Stimulated activated CD8-positive, alpha-beta memory T cell treated with anti-CD3 and anti-CD28 coated beads, Interleukin-7, amount 100 ng/mL, for 4 hours (primary cell): ENCODE measurements around the gene PPP1R36.
"Not testable (repeated sequence)": the region's sequence is repeated elsewhere in the genome, so short reads cannot be mapped to it uniquely, and the experiment has no call there.

ENCODE experiments used
- DNase-seq, 2 donors: peaks; one replicate each; pipeline ENCODE4 v3.0.0-alpha.2; 2020; ENCODE audit warnings: low read depth in 2 of 2

PPP1R36 gene

DNA sequence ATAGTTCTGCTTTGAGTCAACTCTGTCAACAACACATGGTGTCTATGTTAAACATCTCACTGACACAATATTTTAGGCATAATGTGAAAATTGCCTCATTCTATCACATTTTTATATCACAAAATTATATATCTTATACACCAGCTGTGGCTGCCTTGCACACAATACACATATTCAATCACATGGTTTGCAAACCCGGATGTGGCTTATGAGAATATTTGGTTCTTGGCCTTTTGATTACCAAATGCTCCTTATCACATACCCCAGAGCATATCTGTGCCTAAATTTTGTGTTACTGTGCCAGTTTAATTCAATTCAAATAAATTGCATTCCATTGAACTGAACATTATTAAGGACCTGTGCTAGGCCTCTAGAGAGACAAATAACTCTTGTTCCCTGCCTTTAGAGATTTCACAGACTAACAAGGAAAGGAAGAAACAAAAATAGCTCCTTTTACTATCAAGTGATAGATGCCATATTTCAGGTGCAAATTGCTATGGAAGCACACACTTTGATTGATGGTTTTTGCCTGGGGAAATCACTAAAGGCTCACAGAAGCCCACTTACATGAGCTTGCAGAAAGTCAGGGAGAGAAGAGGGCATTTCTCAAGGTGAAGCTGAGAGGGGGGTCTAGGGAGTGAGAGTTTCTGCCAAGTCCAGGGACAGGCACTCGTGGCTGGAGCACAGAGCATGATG is 63.4 kb downstream of the PPP1R36 start:
- DNase-seq, result no peak

DNA sequence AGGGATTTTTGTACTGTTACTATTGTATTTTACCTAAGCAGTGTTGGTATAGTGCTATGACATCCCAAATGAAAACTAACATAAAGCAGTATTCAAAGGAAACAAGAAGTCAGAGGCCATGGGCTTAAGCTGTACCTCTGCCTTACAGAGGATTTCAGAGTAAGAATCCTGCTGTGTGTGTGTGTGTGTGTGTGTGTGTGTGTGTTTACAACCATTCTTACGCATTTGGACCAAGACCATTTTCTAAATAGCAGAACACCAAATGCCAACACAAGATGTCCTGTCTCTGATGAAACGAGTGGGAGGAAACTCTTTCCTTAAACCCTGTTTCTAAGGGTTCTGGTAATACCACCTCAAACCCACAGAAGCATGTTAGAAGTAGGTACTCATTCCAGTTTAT is 64.4 kb downstream of the PPP1R36 start:
- no peak for DNase-seq

DNA sequence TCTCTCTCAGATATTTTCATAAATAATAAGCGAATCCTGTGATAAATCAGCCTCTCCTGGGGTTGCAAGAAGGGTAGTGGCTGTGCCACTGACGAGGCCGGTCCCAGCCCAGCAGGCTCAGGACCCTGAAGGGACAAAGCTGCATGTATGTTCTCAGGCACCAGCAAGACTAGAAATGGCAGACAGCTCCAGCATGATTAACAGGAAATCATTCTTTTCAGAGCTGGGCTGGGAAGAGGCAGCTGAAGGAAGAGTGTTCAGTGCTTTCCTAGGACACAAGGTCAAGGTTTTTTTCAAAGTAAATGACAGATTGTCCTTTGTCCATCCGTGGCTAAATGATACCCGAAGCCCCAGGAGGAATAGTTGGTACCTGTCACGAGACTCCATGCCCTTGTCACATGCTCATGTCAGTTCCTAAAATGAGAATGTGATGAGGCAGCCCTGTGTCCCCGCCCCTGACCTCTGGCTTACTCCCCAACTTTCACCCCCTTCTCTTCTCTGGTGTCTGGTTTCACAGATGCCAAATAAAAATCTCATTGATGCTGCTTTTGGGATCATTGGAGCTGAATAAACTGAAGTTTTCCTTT is 65.1 kb downstream of the PPP1R36 start:
- DNase-seq, result no peak

DNA sequence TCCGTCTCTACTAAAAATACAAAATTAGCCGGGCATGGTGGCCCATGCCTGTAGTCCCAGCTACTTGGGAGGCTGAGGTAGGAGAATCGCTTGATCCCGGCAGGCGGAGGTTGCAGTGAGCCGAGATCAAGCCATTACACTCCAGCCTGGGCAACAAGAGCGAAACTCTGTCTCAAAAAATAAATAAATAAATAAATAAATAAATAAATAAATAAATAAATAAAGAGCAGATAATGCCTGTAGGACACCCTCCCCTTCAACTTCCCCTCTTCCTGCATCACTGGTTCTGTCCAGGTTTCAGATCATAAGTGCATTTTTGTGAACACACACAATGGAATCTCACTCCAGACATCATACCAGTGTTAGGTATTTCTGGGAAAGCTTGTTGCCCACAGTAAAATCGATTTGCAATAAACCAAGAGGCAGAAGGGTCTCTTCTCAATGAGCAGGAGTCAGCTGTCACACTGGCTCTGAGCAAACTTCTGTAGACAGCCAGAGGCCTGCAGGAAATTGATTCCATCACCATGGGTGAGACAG is 68.2 kb downstream of the PPP1R36 start:
- not testable (repeated sequence) for DNase-seq

DNA sequence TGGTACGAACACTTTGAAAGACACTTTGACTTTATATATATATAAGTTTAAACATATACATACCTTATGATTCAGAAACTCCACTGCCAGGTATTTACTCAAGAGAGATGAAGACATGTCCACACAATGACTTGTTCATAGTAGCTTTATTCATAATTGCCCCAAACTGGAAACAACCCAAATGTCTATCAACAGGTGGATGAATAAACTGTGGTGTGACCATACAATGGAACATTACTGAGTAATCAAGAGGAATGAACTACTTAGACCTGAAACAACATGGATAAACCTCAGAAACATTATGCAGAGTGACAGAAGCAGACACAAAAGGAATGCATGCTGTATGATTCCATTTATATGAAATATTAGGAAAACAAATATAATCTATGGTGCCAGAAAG is 71.1 kb downstream of the PPP1R36 start:
- no peak for DNase-seq

DNA sequence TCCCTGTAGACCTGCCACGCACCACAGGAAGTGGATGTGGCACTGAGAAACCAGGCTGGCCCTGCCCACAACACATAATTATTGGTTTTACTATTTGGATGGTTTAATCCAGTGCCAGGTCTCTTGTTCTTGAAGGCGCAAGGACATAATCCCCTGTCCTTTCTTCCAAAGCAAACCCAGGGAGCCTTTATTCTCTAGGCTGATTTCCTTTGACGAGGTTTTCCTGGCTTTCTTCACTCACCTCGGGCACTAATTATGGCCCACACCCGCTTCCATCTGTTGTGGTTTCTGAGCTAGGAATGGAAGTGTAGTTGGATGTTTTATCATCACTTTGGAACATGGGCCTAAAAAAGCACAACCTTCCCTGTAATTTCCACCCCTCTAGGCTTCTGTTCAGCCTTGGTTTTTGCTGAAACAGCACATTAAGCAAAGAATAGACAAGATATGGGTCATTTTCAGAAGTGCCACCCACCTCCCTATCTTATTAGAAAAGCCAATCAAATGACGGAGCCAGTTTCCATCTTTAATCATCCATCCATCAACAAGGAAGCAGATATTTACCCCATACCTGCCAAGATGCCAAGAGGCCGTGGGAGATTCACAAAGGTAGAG is 73.9 kb downstream of the PPP1R36 start:
- DNase-seq, result no peak

DNA sequence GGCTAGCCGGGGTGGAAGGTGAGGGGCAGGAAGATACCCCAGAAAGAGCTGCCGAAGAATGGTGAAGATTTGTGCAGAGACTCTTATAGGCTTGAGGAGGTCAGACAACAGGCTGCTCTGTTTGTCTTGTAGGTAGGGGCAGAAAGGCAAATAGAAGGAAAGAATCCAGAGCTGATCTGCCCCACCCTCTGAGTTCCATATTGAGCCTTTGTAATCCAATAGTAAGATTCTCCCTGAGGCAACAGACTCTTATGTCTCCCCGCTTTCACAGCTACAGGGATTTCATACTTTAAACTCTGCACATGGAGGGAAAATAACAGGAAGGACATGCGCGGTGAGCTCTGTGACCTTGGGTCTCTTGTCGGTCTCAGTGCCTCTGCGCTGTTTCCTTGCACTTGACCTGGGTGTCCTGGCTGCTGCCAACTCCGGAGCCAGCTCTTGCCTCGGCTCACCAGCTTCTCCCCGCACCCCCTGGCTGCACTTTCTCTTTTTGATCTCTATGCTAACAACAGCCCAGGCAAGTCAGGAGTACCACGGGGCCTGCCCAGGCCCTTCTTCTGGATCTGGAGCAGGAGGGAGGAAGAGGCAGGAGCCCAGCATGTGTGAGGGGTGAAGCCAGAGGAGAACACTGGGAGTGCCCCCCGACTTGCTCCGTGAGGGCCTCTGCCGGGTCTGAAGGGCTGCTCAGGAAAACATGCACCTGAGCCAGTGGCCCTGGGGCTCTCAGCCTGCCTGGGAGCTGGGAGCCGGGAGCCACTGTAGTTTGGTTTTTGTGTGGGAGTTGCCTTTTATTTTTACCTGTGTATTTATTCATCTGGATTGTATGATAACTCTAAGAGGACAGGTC is 75.8 kb downstream of the PPP1R36 start:
- DNase-seq, result no peak

DNA sequence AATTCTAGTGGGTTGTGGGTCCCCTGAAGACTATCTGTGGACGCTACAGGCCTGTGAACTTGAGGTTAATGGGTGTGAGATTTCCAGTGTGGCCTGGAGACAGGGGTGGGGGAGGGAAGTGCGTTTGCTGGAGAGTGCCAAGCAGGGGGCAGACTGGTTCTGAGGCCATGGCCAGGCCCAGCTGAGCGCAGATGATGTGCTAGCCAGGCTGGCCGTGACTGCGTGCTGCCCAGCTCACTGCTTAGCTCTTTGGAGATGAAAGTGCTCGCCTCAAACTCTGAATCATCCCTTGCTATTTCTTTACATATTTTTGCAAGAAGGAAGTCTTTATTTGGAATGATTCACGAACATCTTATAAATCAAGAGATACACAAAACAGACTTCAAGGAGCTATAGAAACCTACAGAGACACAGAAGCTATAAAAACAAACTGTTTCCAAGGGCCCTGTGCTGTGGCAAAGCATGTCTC is 79.2 kb downstream of the PPP1R36 start:
- no peak for DNase-seq

DNA sequence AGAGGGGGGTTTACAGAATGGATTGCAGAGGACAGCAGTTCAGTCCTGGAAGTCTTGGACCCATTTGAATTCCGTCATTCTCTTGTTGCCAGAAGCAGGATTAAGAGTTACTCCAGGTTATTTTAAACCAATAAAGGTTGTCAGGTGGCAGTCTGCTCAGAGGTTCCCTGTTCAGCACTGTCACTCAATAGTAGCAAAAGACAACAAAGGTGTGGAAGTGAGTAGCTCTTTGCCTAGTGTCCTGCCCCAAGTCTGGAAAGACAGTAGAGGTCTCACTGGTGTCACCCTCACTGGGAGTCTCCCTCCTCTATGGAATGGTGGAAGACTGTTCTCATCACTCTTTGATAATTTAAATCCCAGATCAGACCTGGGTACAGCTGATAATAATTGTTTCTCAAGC is 81.0 kb downstream of the PPP1R36 start:
- no peak for DNase-seq

DNA sequence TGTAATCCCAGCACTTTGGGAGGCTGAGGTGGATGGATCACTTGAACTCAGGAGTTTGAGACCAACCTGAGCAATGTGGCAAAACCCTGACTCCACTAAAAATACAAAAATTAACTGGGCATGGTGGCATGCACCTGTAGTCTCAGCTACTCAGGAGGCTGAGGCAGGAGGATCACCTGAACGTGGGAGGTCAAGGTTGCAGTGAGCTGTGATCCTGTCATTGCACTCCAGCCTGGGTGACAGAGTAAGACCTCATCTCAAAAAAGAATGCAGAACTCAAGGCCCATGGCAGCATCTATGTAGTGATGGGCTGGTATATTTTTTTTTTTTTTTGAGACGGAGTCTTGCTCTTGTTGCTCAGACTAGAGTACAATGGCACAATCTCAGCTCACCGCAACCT is 81.5 kb downstream of the PPP1R36 start:
- DNase-seq, result not testable (repeated sequence)

DNA sequence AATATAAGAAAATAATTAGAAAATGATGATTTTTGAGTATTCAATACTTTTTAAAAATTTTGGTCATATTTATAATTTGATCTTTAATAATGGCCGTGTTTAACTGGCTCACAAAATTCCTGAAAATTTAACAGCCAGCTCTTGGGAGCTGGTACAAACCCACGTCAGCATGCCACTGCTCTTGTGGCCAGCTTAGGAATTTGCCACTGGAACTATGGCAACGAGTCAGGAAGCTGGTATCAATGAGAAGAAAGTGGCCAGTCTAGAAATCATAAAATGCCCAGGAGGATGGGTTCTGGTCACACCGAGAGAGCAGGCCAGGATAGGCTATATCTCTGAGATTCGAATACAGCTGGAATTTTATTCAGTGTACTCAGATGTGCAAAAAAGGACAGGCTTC is 82.3 kb downstream of the PPP1R36 start:
- no peak for DNase-seq

DNA sequence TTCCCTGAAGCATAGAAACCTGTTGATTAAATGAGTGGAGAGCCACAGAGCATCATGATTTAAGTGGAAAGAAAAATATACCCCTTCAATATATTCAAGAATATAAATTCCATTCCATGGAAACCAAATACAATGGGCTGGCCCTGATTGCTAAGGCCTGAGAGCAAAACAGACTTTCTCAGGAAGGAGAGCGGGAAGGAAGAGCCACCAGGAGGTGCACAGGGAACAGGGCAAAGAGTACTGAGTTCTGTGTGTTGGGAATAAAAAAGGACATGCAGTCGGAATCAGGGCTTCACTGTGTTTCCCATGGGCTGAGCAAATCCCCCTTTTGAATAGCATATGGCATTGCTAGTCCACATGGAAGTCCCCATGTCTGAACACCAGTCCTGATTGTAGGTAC is 84.8 kb downstream of the PPP1R36 start:
- no peak for DNase-seq

DNA sequence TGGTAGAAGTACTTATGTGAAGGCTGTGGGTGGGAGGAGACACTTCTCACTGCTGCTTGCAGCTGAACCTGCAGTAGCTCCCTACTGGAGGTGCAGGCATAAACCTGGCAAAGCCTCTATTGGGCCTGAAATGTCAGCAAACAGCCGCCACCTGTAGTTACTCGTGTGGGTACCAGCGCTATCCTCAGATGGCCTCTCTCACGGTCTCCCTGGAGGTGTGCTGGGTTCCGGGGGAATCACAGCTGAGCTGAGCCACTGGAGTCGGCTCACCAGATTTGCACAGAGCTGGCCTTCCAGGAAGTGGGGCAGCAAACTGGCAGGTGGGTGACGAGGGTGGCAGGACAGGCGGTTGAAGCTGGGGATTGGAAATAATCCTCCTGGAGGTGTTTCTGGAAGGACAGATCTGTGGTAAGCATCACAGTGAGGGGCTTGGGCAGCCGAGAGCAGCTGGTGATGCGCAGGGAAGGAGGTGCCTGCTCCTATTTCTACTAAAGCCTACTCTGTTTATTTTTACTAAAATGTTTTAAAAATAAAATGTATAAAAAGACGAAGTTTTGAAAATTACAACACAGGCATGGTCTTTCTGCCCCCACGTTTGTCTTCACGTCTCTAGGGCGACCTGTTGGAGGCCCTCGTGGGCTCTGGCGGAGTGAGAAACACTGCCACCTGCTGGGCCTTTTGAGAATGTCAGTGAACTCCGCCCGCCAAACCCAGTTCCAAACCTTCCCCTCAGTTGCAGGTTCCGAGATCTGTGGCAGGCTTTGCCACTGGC is 86.6 kb downstream of the PPP1R36 start:
- DNase-seq, result peak; percentile 36 to 40

DNA sequence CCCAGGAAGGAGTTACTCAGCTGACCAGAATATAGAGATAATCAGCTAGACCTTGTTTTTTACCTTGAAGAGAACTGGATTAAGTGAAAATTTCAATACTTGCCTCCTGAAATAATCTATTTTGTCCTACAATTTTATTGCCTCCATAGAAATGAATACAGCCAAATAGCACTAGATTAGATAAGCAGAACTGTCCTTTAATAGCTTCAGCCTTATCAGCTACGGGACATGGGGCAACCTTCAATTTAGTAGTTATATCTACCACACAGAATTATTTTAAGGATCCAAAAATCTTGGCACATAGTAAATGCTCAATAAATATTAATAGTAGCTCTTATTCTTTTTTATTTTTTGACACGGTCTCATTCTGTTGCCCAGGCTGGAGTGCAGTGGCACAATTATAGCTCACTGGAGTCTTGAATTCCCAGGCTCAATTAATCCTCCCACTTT is 87.2 kb downstream of the PPP1R36 start:
- DNase-seq, result no peak

DNA sequence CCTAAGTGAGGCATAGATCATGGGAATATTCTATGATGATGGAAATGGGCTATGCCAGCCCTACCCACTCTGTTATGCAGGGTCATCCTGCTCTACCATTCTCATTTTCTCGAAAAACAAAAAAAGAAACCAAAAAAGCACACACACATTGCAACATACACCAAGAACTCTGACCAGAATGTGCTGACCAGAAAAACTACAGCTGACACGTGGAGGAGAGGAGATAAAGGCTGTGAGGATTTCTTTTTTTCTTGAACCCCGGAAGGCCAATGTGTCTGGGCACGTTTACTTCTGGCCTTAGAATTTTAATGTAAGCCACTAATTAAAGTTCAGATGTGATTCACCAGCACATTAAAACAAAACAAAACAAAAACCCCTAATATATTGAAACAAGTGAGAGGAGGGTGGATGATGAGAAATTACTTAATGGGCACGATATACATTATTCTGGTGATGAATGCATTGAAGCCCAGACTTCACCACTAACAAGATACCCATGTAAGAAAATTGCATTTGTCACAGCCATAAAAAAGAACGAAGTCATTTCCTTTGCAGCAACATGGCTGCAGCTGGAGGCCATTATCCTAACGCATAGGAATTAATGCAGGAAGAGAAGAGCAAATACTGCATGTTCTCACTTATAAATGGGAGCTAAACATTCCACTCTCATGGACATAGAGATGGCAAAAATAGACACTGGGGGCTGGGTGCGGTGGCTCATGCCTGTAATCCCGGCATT is 88.1 kb downstream of the PPP1R36 start:
- no peak for DNase-seq

DNA sequence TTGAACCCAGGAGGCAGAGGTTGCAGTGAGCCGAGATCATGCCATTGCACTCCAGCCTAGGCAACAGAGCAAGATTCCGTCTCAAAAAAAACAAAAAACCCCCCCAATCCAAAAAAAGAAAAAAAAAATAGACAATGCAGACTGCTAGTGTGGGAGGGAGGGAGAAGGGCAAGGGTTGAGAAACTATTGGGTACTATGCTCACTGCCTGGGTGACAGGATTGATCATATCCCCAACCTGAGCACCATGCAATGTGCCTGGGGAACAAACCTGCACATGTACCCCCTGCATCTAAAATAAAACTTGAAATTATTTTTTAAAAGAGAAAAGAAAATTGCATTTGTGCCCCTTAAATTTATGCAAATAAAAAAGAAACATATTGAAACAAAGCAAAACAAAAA is 88.9 kb downstream of the PPP1R36 start:
- no peak for DNase-seq
